RWPE2 (cell line): ENCODE results near the gene INAFM2.
A peak's percentile ranks its signal among the peaks of the same experiment; 100 is the strongest.

Experiments
- ATAC-seq: fragments of 200-7000 bp; cut with Tn5 transposase; 3 replicates; pipeline ENCODE4 v1.9.1; 2021; ENCODE audit warnings: low read depth
- DNase-seq: peaks from one replicate; pipeline ENCODE4 v3.0.0-alpha.2; 2020; ENCODE audit warnings: low spot score
- H3K27ac ChIP-seq: fragments of 450-650 bp; 2 replicates; pipeline ENCODE4 v1.5.1; 2017; ENCODE audit warnings: mild to moderate bottlenecking; ENCODE audit not compliant: poor library complexity, severe bottlenecking
- H3K27me3 ChIP-seq: fragments of 250-450 bp; sonication (Bioruptor Pico); 2 replicates; pipeline ENCODE4 v1.5.1; 2021; ENCODE audit warnings: mild to moderate bottlenecking, moderate library complexity; ENCODE audit not compliant: insufficient read depth, poor library complexity, severe bottlenecking
- H3K36me3 ChIP-seq: fragments of 250-450 bp; sonication (Bioruptor Pico); 2 replicates; pipeline ENCODE4 v1.5.1; 2020; ENCODE audit warnings: low read depth, mild to moderate bottlenecking, moderate library complexity
- H3K4me1 ChIP-seq: fragments of 250-450 bp; sonication (Bioruptor Pico); 2 replicates; pipeline ENCODE4 v1.5.1; 2021; ENCODE audit warnings: mild to moderate bottlenecking, moderate library complexity; ENCODE audit not compliant: insufficient read depth, poor library complexity, severe bottlenecking
- H3K4me3 ChIP-seq: fragments of 250-450 bp; sonication (Bioruptor Pico); 2 replicates; pipeline ENCODE4 v1.5.1; 2021; ENCODE audit warnings: mild to moderate bottlenecking, moderate library complexity; ENCODE audit not compliant: severe bottlenecking
- H3K9me3 ChIP-seq: fragments of 250-450 bp; sonication (Bioruptor Pico); 2 replicates; pipeline ENCODE4 v1.5.1; 2021; ENCODE audit warnings: mild to moderate bottlenecking, moderate library complexity; ENCODE audit not compliant: severe bottlenecking
- TF ChIP-seq, protein P1 (sequence below): fragments of 450-650 bp; IDR thresholded peaks from one replicate; pipeline ENCODE4 v1.5.1; 2017; ENCODE audit warnings: mild to moderate bottlenecking, moderate library complexity; ENCODE audit not compliant: poor library complexity, severe bottlenecking

Gene INAFM2

DNA sequence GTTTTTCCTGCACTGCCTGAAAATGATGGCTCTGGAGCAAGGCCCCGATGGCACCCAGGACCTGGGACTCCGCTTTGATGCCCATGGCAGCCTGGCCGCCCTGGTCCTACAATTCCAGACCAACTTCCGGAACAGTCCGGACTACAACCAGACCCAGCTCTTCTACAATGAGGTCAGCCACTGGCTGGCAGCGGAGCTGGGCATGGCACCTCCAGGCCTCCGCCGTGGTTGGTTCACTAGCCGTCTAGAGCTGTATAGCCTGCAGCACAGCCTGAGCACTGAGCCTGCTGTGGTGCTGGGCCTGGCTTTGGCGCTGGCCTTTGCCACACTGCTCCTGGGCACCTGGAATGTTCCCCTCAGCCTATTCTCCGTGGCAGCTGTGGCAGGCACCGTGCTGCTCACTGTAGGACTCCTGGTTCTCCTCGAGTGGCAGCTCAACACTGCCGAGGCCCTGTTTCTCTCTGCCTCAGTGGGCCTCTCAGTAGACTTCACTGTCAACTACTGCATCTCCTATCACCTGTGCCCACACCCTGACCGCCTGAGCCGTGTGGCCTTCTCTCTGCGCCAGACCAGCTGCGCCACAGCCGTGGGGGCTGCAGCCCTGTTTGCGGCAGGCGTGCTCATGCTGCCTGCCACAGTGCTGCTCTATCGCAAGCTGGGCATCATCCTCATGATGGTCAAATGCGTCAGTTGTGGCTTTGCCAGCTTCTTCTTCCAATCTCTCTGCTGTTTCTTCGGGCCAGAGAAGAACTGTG is 45.4 kb downstream of the INAFM2 start:
- H3K9me3 ChIP-seq, result no peaks in the 10 kb centered on the region
- H3K27ac ChIP-seq, result no peak overlapping the region
- H3K4me3 ChIP-seq, result no peak overlapping the region
- ATAC-seq (no peak), DNase-seq (no peak)
- H3K4me1 ChIP-seq, result no peaks in the 10 kb centered on the region
- TF ChIP-seq, protein P1, sequence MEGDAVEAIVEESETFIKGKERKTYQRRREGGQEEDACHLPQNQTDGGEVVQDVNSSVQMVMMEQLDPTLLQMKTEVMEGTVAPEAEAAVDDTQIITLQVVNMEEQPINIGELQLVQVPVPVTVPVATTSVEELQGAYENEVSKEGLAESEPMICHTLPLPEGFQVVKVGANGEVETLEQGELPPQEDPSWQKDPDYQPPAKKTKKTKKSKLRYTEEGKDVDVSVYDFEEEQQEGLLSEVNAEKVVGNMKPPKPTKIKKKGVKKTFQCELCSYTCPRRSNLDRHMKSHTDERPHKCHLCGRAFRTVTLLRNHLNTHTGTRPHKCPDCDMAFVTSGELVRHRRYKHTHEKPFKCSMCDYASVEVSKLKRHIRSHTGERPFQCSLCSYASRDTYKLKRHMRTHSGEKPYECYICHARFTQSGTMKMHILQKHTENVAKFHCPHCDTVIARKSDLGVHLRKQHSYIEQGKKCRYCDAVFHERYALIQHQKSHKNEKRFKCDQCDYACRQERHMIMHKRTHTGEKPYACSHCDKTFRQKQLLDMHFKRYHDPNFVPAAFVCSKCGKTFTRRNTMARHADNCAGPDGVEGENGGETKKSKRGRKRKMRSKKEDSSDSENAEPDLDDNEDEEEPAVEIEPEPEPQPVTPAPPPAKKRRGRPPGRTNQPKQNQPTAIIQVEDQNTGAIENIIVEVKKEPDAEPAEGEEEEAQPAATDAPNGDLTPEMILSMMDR, result no peak
- H3K36me3 ChIP-seq, result no peaks in the 10 kb centered on the region
- no peaks in the 10 kb centered on the region for H3K27me3 ChIP-seq

DNA sequence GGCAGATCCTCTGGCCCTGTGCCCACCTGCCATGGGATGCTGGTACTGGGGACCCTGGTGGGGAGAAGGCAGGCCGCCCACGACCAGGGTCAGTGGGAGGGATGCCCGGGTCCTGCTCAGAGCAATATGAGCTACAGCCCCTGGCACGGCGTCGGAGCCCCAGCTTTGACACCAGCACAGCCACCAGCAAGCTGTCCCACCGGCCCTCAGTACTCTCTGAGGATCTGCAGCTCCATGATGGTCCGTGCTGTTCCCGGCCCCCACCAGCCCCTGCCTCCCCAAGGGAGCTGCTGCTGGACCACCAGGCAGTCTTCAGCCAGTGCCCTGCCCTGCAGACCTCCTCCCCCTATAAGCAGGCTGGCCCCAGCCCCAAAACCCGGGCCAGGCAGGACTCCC is 46.0 kb downstream of the INAFM2 start:
- TF ChIP-seq, protein P1, result no peak
- no peaks in the 10 kb centered on the region for H3K4me1 ChIP-seq
- no peak overlapping the region for H3K4me3 ChIP-seq
- H3K27me3 ChIP-seq, result no peaks in the 10 kb centered on the region
- H3K9me3 ChIP-seq, result no peaks in the 10 kb centered on the region
- no peak for ATAC-seq
- H3K27ac ChIP-seq, result no peak overlapping the region
- peak; percentile 73 for DNase-seq
- no peaks in the 10 kb centered on the region for H3K36me3 ChIP-seq

DNA sequence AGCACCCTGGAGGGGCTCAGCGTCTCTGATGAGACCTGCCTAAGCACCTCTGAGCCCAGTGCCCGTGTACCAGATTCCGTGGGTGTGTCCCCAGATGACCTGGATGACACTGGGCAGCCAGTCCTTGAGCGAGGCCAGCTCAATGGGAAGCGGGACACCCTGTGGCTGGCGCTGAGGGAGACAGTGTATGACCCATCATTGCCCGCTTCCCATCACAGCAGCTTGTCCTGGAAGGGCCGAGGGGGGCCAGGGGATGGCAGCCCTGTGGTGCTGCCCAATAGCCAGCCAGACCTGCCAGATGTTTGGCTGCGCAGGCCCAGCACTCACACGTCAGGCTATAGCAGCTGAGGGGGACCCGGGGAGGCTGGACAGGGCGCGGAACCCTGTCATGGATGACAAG is 46.5 kb downstream of the INAFM2 start:
- ATAC-seq (no peak), DNase-seq (peak; percentile 75)
- Histone ChIP-seq H3K4me3 (no peak overlapping the region), H3K4me1 (no peaks in the 10 kb centered on the region), H3K9me3 (no peaks in the 10 kb centered on the region), H3K27me3 (no peaks in the 10 kb centered on the region), H3K36me3 (no peaks in the 10 kb centered on the region), H3K27ac (no peak overlapping the region)
- TF ChIP-seq, protein P1, result no peak

DNA sequence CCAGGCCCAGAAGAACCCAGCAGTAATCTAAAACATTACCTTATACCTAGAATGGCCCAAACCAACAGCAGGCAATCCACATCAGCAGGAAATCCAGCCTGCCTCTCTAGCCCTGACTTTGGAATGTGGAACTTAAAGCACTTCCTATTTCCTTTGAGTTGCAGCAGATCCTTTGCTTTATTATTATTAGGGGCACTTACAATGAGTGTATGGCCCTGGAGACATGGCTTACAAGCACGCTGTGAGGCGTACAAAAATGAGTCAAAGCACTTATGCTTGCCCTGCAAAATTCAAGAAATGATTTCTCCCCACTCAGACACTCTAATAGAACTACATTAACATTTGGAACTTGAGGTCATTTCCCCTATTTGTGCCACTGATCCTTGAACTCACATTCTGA is 49.5 kb downstream of the INAFM2 start:
- no peak for DNase-seq
- H3K27ac ChIP-seq, result no peak overlapping the region
- no peaks in the 10 kb centered on the region for H3K9me3 ChIP-seq
- H3K36me3 ChIP-seq, result no peaks in the 10 kb centered on the region
- no peak overlapping the region for H3K4me3 ChIP-seq
- H3K4me1 ChIP-seq, result no peaks in the 10 kb centered on the region
- H3K27me3 ChIP-seq, result no peaks in the 10 kb centered on the region
- TF ChIP-seq, protein P1, result no peak
- no peak for ATAC-seq
